ENCODE measurements around the gene ZNF169.
"Not testable (repeated sequence)": the region's sequence is repeated elsewhere in the genome, so short reads cannot be mapped to it uniquely, and the experiment has no call there.

ZNF169 gene

DNA sequence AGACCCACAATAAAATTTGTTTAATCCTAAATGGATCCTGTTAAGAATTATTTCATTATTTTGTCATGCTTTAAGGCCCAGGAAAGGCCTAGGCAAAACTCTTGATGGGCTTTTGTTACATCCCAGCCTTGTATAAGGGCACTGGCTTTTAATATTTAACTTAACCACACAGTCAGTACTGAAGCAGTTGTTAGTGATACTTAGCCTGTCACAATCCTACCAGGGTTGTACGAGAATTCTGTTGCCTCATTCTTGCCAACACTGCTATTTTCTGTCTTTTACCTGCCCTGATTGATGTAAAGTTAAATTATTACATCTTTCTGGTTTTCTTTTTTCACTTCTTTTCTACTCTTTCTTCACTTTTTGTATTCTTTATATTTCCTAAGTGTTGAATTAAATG lies 10.9 kb downstream of the ZNF169 start:
- TF ChIP-seq, protein P1, sequence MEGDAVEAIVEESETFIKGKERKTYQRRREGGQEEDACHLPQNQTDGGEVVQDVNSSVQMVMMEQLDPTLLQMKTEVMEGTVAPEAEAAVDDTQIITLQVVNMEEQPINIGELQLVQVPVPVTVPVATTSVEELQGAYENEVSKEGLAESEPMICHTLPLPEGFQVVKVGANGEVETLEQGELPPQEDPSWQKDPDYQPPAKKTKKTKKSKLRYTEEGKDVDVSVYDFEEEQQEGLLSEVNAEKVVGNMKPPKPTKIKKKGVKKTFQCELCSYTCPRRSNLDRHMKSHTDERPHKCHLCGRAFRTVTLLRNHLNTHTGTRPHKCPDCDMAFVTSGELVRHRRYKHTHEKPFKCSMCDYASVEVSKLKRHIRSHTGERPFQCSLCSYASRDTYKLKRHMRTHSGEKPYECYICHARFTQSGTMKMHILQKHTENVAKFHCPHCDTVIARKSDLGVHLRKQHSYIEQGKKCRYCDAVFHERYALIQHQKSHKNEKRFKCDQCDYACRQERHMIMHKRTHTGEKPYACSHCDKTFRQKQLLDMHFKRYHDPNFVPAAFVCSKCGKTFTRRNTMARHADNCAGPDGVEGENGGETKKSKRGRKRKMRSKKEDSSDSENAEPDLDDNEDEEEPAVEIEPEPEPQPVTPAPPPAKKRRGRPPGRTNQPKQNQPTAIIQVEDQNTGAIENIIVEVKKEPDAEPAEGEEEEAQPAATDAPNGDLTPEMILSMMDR (IDR thresholded peaks at IDR 0.05; ENCODE audit: low read depth, low read length, missing control alignments): no peak
- H3K4me3 ChIP-seq (ENCODE audit: low read depth, low read length): no peak overlapping the region

GRCh38 chr9:94277029-94277428 lies 17.9 kb downstream of the ZNF169 start:
- H3K4me3 ChIP-seq (ENCODE audit: low read depth, low read length); DNase-seq (ENCODE audit: low read depth): not testable (repeated sequence)

More for the DNA sequence above, 10.9 kb downstream of the ZNF169 start:
- DNase-seq (ENCODE audit: low read depth): no peak

DNA sequence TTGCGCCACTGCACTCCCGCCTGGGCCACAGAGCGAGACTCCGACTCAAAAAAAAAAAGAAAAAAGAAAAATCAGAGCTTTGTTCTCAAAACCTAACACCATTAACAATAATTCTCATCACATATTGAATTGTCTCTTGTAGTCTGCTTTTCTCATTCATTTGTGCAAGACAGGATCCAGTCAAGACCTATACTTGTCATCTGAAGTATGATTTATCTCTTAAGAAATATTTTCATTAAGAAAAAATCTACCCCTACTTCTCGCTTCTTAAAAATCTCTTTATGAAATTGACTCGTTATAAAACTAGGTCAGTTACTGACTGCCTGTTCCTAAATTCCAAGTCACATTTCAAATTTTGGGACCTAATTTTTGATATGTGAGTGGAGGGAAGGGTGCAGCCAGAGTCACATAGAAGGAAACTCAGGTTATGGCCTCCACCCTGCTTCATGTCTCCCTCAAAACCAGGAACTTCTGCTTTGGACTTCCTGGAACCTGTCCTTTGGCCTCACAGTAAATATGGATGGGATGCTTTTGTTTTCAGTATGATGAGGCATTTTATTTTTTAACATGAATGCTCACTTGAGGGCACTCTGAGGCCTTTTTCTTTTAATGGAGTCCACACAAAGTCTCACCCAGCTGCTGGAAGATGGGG lies 18.9 kb downstream of the ZNF169 start:
- TF ChIP-seq, protein P1 (IDR thresholded peaks at IDR 0.05; ENCODE audit: low read depth, low read length, missing control alignments): no peak
- DNase-seq (ENCODE audit: low read depth): no peak
- no peak overlapping the region for H3K4me3 ChIP-seq (ENCODE audit: low read depth, low read length)

DNA sequence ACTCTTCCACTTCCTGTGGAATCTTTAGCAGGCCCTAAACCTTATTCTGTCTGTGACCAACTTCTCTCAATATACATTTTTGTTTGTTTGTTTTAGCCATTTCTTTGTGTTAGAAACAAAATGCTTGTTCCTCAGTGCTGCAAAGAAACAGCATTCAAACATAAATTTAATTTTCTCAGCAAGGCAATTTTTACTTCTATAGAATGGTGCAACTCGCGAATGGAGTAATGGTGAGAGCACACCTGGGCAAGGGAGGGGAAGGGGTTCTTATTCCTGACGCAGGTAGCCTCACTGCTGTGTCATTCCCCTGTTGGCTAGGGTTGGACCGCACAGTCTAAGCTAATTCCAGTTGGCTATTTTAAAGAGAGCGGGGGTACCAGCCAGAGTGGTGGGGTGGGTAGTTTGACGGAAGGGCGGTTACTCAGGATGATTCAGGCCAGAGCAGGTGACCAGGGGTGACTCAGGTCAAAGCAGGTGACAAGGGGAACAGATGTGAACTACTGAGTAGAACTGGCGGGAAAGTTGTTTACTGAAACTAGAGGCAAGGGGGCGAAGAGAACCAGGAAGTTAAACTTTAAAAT lies 21.4 kb downstream of the ZNF169 start:
- no peak overlapping the region for H3K4me3 ChIP-seq (ENCODE audit: low read depth, low read length)
- no peak for DNase-seq (ENCODE audit: low read depth)

DNA sequence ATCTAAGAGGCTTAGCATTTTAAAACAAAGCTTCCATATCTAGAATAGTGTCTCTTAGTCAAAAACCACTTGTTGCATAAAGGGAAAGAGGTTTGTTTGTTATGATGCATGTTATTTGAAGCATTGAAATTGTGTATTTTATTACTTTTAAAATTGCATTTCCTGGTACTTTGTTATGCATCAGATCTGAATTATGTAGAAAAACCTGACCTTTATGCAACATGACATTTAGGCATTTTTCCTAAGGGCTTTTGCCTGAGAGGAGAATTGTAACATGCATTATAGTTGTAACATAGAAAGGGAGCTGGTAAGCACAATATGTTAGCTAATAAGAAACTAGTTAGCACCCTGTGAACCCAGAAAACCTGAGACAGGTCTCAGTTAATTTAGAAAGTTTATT lies 22.0 kb downstream of the ZNF169 start:
- DNase-seq (ENCODE audit: low read depth): no peak
- H3K4me3 ChIP-seq (ENCODE audit: low read depth, low read length): no peak overlapping the region
- TF ChIP-seq, protein P1 (IDR thresholded peaks at IDR 0.05; ENCODE audit: low read depth, low read length, missing control alignments): no peak

More for the DNA sequence above, 21.4 kb downstream of the ZNF169 start:
- TF ChIP-seq, protein P1 (IDR thresholded peaks at IDR 0.05; ENCODE audit: low read depth, low read length, missing control alignments): no peak

GRCh38 chr9:94286116-94286515 lies 27.0 kb downstream of the ZNF169 start:
- DNase-seq (ENCODE audit: low read depth): no peak
- no peak overlapping the region for H3K4me3 ChIP-seq (ENCODE audit: low read depth, low read length)
- TF ChIP-seq, protein P1 (IDR thresholded peaks at IDR 0.05; ENCODE audit: low read depth, low read length, missing control alignments): no peak

GRCh38 chr9:94287877-94288513 lies 28.9 kb downstream of the ZNF169 start:
- H3K4me3 ChIP-seq (ENCODE audit: low read depth, low read length): no peak overlapping the region
- TF ChIP-seq, protein P1 (IDR thresholded peaks at IDR 0.05; ENCODE audit: low read depth, low read length, missing control alignments): no peak
- no peak for DNase-seq (ENCODE audit: low read depth)

Measured in GM12864 (cell line).